ENCODE results near the gene POLR2L. TPM values are rescaled to one million over a fixed set of nuclear protein-coding genes. Genes with fewer than 3 reads are reported as not detected.

The POLR2L gene
- total RNA-seq, 1 experiment from 2014 or later, result 107 TPM

DNA sequence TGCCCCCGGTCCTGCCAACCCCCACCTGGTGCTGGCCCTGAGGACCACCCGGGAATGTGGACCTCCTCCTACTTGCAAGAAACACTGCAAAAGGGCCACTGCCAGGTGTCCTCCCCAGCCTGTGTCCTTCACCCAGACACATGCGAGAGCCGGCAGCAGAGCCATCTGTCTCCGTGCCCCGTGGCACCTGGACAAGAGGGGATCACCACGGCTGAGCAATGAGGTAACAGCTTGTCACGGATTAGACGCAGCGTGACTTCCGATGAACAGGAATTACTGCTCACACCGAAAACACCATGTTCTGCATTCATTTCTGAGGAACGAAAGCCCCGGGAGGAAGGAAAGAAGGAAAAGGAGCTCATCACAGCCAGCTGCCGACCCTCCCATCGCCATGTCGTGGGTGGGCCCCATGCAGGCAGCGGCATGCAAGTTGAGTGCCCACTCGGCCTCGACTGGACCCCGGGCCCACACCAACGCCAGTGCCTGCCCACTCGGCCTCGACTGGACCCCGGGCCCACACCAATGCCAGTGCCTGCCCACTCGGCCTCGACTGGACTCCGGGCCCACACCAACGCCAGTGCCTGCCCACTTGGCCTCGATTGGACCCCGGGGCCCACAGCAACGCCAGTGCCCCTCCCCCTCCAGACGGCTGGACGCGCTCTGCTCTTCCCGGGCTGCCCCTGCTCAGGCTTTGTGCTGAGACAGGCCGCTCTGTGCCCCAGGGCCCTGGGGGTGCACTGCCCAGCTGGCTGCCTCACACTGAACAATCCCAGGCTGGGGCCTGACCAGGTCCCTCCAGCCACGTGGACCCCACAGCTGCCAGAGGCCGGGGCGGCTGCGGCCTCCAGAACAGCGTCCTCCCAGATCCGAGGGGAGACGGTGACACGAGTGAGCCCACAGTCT is 46.2 kb upstream of the POLR2L start:
- peaks cover 21% of the 10 kb centered on the region for H3K36me3 Mint-ChIP-seq (ENCODE audit: insufficient read depth, unreplicated experiment)
- no peaks in the 10 kb centered on the region for H3K9me3 Mint-ChIP-seq (ENCODE audit: low read depth, unreplicated experiment)
- DNase-seq, result no peak
- no peaks in the 10 kb centered on the region for H3K27me3 Mint-ChIP-seq (ENCODE audit: unreplicated experiment)
- CTCF ChIA-PET, result no interaction called here
- no peaks in the 10 kb centered on the region for H3K4me1 Mint-ChIP-seq (ENCODE audit: low read depth, unreplicated experiment)
- H3K27ac Mint-ChIP-seq (ENCODE audit: unreplicated experiment), result no peak overlapping the region
- TF ChIP-seq, protein P1, sequence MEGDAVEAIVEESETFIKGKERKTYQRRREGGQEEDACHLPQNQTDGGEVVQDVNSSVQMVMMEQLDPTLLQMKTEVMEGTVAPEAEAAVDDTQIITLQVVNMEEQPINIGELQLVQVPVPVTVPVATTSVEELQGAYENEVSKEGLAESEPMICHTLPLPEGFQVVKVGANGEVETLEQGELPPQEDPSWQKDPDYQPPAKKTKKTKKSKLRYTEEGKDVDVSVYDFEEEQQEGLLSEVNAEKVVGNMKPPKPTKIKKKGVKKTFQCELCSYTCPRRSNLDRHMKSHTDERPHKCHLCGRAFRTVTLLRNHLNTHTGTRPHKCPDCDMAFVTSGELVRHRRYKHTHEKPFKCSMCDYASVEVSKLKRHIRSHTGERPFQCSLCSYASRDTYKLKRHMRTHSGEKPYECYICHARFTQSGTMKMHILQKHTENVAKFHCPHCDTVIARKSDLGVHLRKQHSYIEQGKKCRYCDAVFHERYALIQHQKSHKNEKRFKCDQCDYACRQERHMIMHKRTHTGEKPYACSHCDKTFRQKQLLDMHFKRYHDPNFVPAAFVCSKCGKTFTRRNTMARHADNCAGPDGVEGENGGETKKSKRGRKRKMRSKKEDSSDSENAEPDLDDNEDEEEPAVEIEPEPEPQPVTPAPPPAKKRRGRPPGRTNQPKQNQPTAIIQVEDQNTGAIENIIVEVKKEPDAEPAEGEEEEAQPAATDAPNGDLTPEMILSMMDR (IDR thresholded peaks at IDR 0.05; ENCODE audit: unreplicated experiment), result no peak
- intact Hi-C loops (cut with micrococcal nuclease; ENCODE audit: unreplicated experiment), result no loop called here
- no TSS peak for BruUV-seq (replicated peaks)
- H3K4me3 Mint-ChIP-seq (ENCODE audit: low read depth, unreplicated experiment), result no peak overlapping the region

DNA sequence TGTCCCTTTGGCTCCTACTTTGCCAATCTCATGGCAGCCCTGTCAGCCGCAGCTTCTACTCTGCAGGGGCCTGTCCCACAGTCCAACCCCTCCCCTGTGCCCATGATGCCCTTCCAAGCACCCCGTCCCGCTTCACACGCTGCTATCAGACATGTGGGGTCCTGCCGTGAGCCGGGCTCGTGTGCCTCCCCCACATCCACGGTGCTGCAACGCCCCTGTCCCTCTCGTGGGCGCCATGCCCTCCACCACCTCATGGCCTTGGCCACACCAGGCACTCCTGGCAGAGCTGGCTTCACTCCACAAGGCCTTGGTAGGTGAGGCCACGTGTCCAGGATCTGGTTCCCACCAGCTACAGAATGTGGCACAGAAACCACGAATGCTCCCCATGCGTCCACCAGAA is 45.3 kb upstream of the POLR2L start:
- no peak overlapping the region for H3K27ac Mint-ChIP-seq (ENCODE audit: unreplicated experiment)
- no peak overlapping the region for H3K4me3 Mint-ChIP-seq (ENCODE audit: low read depth, unreplicated experiment)
- H3K4me1 Mint-ChIP-seq (ENCODE audit: low read depth, unreplicated experiment), result no peaks in the 10 kb centered on the region
- CTCF ChIA-PET, result no interaction called here
- DNase-seq, result no peak
- H3K36me3 Mint-ChIP-seq (ENCODE audit: insufficient read depth, unreplicated experiment), result peaks cover 14% of the 10 kb centered on the region
- intact Hi-C loops (cut with micrococcal nuclease; ENCODE audit: unreplicated experiment), result no loop called here
- BruUV-seq (replicated peaks), result no TSS peak
- no peaks in the 10 kb centered on the region for H3K27me3 Mint-ChIP-seq (ENCODE audit: unreplicated experiment)
- TF ChIP-seq, protein P1 (IDR thresholded peaks at IDR 0.05; ENCODE audit: unreplicated experiment), result no peak
- no peaks in the 10 kb centered on the region for H3K9me3 Mint-ChIP-seq (ENCODE audit: low read depth, unreplicated experiment)

DNA sequence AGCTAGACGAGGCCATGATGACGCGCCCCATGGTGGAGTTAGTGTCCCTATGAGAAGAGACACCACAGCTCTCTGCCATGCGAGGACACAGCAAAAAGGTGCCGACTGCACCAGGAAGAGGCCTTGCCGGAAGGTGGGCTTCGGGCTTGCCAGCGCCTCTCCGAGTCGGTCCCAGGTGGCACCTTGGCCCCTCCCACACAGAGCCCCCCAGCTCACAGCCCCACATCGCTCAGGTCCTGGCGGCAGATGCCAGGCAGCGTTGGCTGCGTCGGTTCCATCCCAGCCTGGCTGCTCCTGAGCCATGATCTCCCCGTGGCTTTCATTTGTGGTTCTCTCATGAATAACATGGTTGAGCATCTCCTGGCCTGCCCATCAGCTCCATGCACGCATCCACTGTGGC is 44.2 kb upstream of the POLR2L start:
- no peaks in the 10 kb centered on the region for H3K27me3 Mint-ChIP-seq (ENCODE audit: unreplicated experiment)
- H3K27ac Mint-ChIP-seq (ENCODE audit: unreplicated experiment), result no peak overlapping the region
- no TSS peak for BruUV-seq (replicated peaks)
- H3K4me3 Mint-ChIP-seq (ENCODE audit: low read depth, unreplicated experiment), result no peak overlapping the region
- H3K36me3 Mint-ChIP-seq (ENCODE audit: insufficient read depth, unreplicated experiment), result peaks cover 14% of the 10 kb centered on the region
- intact Hi-C loops (cut with micrococcal nuclease; ENCODE audit: unreplicated experiment), result no loop called here
- CTCF ChIA-PET, result interaction anchor here (1.0 kb wide), 1 partner anchor 27 kb away, joined by 3 read pairs; no protein-coding TSS in a partner anchor
- DNase-seq, result no peak
- TF ChIP-seq, protein P1 (IDR thresholded peaks at IDR 0.05; ENCODE audit: unreplicated experiment), result no peak
- H3K4me1 Mint-ChIP-seq (ENCODE audit: low read depth, unreplicated experiment), result no peaks in the 10 kb centered on the region
- no peaks in the 10 kb centered on the region for H3K9me3 Mint-ChIP-seq (ENCODE audit: low read depth, unreplicated experiment)

DNA sequence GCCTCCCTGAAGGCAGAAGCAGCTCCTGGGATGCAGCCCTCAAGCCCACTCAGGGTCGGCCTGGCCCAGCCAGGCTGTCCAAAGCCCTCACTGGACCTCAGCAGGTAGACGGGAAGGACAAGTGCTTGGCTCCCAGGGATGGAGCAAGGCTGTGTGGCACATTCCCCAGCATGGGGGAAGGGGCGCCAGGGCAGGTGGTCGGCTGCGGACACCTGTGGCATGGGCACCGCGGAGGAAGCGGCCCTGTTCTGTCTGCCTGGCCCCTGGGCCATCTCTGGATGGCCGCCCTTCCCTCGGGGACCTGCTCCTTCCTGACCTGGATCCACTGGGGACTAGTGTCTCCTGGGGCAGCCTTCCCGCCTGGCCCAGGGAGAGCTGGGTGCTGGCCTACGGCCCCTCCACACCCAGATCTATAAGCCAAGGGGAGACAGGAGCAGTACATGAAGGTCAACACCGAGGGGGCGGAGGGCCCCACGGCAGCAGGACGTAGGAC is 42.3 kb upstream of the POLR2L start:
- TF ChIP-seq, protein P1 (IDR thresholded peaks at IDR 0.05; ENCODE audit: unreplicated experiment), result no peak
- no TSS peak for BruUV-seq (replicated peaks)
- Mint-ChIP-seq H3K4me3 (ENCODE audit: low read depth, unreplicated experiment) (no peak overlapping the region), H3K4me1 (ENCODE audit: low read depth, unreplicated experiment) (no peaks in the 10 kb centered on the region), H3K27ac (ENCODE audit: unreplicated experiment) (no peak overlapping the region), H3K36me3 (ENCODE audit: insufficient read depth, unreplicated experiment) (peaks cover 20% of the 10 kb centered on the region), H3K27me3 (ENCODE audit: unreplicated experiment) (no peaks in the 10 kb centered on the region), H3K9me3 (ENCODE audit: low read depth, unreplicated experiment) (no peaks in the 10 kb centered on the region)
- CTCF ChIA-PET, result no interaction called here
- intact Hi-C loops (cut with micrococcal nuclease; ENCODE audit: unreplicated experiment), result no loop called here
- no peak for DNase-seq
